GM19372 (cell line): ENCODE measurements around the gene TREH.

Experiments used
- ATAC-seq: cut with Tn5 transposase; IDR thresholded peaks from one replicate; pipeline ENCODE4 v1.9.1; 2021; ENCODE audit warnings: mild to moderate bottlenecking, low read depth, moderate library complexity; ENCODE audit not compliant: unreplicated experiment

The TREH gene

GRCh38 chr11:118670063-118670462 is 9.4 kb downstream of the TREH start:
- ATAC-seq: no peak

- ATAC-seq: no peak
These were observed 13.1 kb downstream of the TREH start for GRCh38 chr11:118666371-118666770.

GRCh38 chr11:118663902-118664301 is 15.5 kb downstream of the TREH start:
- no peak for ATAC-seq

GRCh38 chr11:118663381-118663780 is 16.1 kb downstream of the TREH start:
- ATAC-seq: no peak

- no peak for ATAC-seq
These were observed 16.8 kb downstream of the TREH start for GRCh38 chr11:118662401-118663271.

- no peak for ATAC-seq
These were observed 17.8 kb downstream of the TREH start for GRCh38 chr11:118661425-118662301.

- ATAC-seq: no peak
These were observed 18.6 kb downstream of the TREH start for GRCh38 chr11:118660681-118661424.

GRCh38 chr11:118659953-118660680 is 19.3 kb downstream of the TREH start:
- no peak for ATAC-seq

GRCh38 chr11:118659314-118659952 is 20.0 kb downstream of the TREH start:
- peak; percentile 94 for ATAC-seq

GRCh38 chr11:118658429-118659313 is 20.8 kb downstream of the TREH start:
- no peak for ATAC-seq

- no peak for ATAC-seq
These were observed 21.6 kb downstream of the TREH start for GRCh38 chr11:118657709-118658428.

GRCh38 chr11:118657238-118657637 is 22.2 kb downstream of the TREH start:
- ATAC-seq: no peak

GRCh38 chr11:118656563-118657165 is 22.8 kb downstream of the TREH start:
- no peak for ATAC-seq

- ATAC-seq: no peak
These were observed 23.8 kb downstream of the TREH start for GRCh38 chr11:118655486-118656190.

GRCh38 chr11:118653684-118654390 is 25.6 kb downstream of the TREH start:
- ATAC-seq: no peak

GRCh38 chr11:118652681-118653181 is 26.7 kb downstream of the TREH start:
- ATAC-seq: no peak
